ENCODE data around the gene AGAP2.

Gene AGAP2

GRCh38 chr12:57737467-57738460 lies 778 bp downstream of the AGAP2 start:
- H3K27ac ChIP-seq = no peak overlapping the region
- POLR2A ChIA-PET (ENCODE audit: low non-redundant PET) = no interaction called here
- DNase-seq (ENCODE audit: low spot score) = no peak
- TF ChIP-seq, protein P1, sequence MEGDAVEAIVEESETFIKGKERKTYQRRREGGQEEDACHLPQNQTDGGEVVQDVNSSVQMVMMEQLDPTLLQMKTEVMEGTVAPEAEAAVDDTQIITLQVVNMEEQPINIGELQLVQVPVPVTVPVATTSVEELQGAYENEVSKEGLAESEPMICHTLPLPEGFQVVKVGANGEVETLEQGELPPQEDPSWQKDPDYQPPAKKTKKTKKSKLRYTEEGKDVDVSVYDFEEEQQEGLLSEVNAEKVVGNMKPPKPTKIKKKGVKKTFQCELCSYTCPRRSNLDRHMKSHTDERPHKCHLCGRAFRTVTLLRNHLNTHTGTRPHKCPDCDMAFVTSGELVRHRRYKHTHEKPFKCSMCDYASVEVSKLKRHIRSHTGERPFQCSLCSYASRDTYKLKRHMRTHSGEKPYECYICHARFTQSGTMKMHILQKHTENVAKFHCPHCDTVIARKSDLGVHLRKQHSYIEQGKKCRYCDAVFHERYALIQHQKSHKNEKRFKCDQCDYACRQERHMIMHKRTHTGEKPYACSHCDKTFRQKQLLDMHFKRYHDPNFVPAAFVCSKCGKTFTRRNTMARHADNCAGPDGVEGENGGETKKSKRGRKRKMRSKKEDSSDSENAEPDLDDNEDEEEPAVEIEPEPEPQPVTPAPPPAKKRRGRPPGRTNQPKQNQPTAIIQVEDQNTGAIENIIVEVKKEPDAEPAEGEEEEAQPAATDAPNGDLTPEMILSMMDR (conservative IDR thresholded peaks at IDR 0.05; ENCODE audit: low read depth) = peak; percentile 27; the same call in 1 of the 2 replicates
- CTCF ChIA-PET = interaction anchor here (0.6 to 4.3 kb wide), 3 partner anchors 11 to 161 kb away, joined by 3 to 31 read pairs (median 3); no protein-coding TSS in a partner anchor

DNA sequence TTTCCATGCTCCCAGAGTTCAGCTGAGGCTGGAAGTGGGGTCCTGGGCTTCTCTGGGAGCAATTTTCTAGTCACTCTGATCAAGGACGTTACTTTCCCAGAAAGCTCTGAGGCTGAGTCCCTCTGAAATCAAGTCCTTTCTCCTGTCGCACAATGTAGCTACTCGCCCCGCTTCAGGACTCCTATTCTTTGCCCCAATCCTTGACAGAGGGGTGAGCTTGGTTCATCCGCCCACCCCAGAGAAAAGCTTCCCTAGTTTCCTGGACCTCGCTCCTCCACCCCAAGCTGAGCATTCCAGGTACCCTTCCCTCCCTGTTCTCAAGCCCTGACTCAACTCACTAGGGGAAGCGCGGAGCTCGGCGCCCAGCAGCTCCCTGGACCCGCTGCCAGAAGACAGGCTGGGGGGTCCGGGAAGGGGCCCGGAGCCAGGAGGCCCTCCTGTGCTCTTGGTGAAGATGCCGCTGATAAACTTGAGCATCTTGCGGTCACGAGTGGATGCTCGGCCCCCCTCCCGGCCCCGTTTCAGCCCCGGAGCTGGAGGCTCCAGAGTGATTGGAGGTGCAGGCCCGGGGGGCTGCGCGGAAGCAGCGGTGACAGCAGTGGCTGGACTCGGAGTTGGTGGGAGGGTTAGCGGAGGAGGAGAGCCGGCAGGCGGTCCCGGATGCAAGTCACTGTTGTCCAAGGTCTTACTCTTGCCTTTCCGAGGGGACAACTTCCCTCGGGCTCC lies 1.6 kb downstream of the AGAP2 start:
- CTCF ChIA-PET = interaction anchor here (0.6 to 4.3 kb wide), 4 partner anchors 10 to 262 kb away, joined by 4 to 31 read pairs (median 6); no protein-coding TSS in a partner anchor
- H3K27ac ChIP-seq = peak overlapping the region; percentile 5; the same call in 1 of the 2 replicates
- no peak for DNase-seq (ENCODE audit: low spot score)
- TF ChIP-seq, protein P1 (conservative IDR thresholded peaks at IDR 0.05; ENCODE audit: low read depth) = no peak
- POLR2A ChIA-PET (ENCODE audit: low non-redundant PET) = interaction anchor here (0.6 kb wide), 1 partner anchor 144 kb away, joined by 3 read pairs; no protein-coding TSS in a partner anchor

- CTCF ChIA-PET = interaction anchor here (0.5 to 4.3 kb wide), 10 partner anchors 10 to 261 kb away, joined by 3 to 31 read pairs (median 4); no protein-coding TSS in a partner anchor
- POLR2A ChIA-PET (ENCODE audit: low non-redundant PET) = interaction anchor here (0.8 kb wide), 1 partner anchor 10 kb away, joined by 4 read pairs; no protein-coding TSS in a partner anchor
- peak; percentile 62 for DNase-seq (ENCODE audit: low spot score)
- TF ChIP-seq, protein P1 (conservative IDR thresholded peaks at IDR 0.05; ENCODE audit: low read depth) = peak; percentile 37
- H3K27ac ChIP-seq = peak overlapping the region; percentile 5; the same call in 1 of the 2 replicates
These were observed 2.4 kb downstream of the AGAP2 start for GRCh38 chr12:57735952-57736740.

- CTCF ChIA-PET = interaction anchor here (0.5 to 4.3 kb wide), 8 partner anchors 9 to 207 kb away, joined by 3 to 31 read pairs (median 4); no protein-coding TSS in a partner anchor
- TF ChIP-seq, protein P1 (conservative IDR thresholded peaks at IDR 0.05; ENCODE audit: low read depth) = no peak
- no peak for DNase-seq (ENCODE audit: low spot score)
- no peak overlapping the region for H3K27ac ChIP-seq
- POLR2A ChIA-PET (ENCODE audit: low non-redundant PET) = interaction anchor here (0.8 kb wide), 1 partner anchor 9 kb away, joined by 4 read pairs; no protein-coding TSS in a partner anchor
These were observed 3.2 kb downstream of the AGAP2 start for GRCh38 chr12:57735198-57735855.

DNA sequence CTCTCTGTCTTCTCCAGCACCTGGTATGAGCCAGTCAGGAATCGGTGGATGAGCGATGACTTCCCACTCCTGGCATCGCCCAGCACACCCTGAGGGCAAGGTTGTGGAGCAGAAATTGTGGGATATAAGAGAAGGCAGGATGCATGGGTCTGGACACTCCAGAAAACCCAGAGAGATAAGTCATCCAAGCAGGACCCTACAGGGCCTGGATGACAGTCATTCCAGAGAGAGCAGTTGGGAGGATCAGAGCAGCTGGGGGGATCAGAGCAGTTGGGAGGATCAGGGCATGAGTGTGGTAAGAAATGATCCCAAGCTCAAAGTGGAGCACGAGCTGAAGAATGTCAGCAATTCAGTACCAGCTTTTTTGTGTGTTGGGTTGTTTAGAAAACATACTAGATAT lies 4.0 kb downstream of the AGAP2 start:
- ChIA-PET CTCF (interaction anchor here (1.2 to 4.3 kb wide), 2 partner anchors 8 to 102 kb away, joined by 3 to 31 read pairs; partner anchors contain the start of gene B4GALNT1), POLR2A (ENCODE audit: low non-redundant PET) (no interaction called here)
- H3K27ac ChIP-seq = no peak overlapping the region
- DNase-seq (ENCODE audit: low spot score) = no peak
- TF ChIP-seq, protein P1 (conservative IDR thresholded peaks at IDR 0.05; ENCODE audit: low read depth) = no peak
